OCI-LY3 (cell line): ENCODE measurements around the gene ADGRD1.

Experiments
- CTCF ChIP-seq: fragments of 200-600, 300-600 bp; sonication (generic); IDR thresholded peaks from 2 replicates; pipeline ENCODE4 v1.5.1; 2014; ENCODE audit warnings: antibody characterized with exemption, low read length, low read depth
- EZH2phosphoT487 ChIP-seq: fragments of 200-600 bp; shearing (Covaris generic); IDR thresholded peaks from 2 replicates; pipeline ENCODE4 v1.6.1; 2018; ENCODE audit warnings: antibody characterized with exemption, mixed run types, low read depth

GRCh38 chr12:130983328-130984017, 29.8 kb downstream of the ADGRD1 start:
- TF ChIP-seq CTCF, result no peak
- TF ChIP-seq EZH2phosphoT487, result no peak
